ENCODE measurements around the gene SLC6A7.

SLC6A7 gene

DNA sequence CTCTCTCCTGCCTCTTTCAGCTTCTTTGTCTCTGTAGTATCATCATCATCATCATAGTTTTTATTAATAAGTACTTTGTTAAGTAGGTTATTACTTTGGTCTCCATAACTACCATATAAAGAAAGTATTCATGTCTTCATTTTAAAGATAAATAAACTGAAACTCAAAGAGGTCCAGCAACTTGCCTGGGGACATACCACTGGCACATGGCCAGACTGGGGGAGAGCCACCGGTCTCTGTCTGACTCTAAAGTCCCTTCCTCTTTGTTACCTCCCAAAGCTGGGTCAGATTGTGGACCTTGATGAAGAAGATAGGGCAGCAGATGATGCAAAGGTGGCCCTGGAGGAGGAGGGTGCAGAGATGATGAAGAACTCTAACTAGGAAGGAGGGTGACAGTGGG lies 14.8 kb upstream of the SLC6A7 start:
- DNase-seq = no peak

DNA sequence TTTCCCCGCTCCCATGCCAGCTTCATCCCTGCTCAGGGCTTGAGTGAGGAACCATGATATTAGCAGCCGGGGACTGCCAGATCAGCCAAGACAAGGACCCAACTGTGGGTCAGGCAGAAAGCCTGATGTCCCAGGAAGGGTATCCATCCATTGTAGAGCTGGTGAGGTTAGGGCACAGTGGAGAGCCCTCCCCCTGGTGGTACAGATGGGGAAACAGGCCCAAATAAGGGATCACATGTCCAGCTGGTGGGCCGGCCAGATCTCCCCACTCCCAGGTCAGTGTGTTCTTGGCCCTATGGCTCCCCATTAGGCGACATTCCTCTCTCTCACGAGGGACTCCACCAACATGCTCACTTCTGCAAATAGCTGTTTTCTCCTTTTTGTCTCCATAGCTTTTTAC lies 14.3 kb upstream of the SLC6A7 start:
- DNase-seq = peak in 1 of 2 experiments; percentile 29

DNA sequence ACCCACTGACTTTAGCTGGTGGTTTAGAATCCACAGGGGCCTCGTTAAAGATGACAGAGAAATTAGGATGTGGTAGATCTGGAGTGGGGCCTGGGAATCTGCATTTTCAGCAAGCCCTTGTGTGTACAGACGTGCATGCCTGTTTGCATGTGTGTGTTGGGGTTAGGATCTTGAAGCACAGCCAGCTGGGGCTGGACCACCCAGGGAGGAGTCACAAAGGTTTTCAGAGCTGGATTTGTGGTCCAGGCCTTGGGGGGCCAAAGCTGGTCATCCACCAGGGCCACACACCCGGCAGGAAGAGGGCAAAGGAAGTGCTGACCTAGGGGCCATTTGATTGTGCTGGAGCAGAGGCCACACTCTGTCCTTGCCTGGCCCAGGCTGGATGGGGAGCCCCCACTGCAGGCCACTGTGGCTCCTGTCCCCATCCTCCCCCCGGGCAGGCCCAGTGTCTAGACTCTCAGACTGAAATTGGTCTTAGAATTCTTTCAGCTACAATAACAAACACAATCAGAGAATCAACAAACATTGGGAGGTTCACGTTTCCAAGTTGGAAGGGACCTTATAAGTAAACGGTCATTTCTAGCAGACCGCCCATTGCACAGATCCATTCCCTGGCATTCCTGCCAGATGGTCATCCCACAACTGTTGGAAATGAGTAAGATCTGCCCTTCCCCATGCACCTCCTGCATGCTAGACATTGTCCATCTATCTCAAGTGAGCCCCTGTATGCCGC lies 13.0 kb upstream of the SLC6A7 start:
- no peak for DNase-seq

DNA sequence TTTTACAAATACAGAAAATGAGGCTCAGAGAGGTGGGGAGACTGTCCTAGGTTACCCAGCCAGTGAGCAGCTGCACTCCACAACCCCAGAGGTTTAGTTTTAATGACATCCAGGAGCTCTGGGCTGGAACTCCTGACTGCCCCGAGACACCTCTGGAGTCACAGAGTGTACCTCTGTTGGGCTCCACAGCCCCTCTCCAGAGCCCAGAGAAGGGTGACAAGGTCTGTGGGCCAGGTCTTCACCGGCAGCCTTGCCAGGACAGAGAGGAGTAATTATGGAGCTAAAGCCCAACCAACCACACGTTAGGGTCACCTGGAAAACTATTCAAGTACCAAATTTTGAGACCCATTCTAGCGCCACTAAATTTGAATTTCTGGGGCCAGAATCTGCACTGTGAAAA lies 12.1 kb upstream of the SLC6A7 start:
- no peak for DNase-seq

DNA sequence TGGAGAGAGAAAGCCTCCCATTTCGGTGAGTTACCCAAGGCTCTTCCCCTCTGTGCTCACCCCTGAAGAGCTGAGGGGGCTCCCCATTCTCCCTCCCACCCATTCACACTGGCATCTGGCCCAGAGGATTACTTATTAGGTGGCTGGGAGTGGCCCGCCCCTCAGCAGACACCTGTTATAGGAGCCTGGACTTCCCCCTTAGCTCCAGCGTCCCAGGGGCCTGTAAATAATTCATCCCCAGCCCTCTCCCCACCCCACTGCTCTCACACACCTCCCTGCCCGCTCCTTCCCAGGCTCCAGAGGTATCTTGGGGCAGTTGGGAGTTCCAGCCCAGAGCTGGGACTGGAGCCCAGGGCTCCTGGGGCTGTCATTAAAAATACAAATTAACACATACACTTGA lies 11.6 kb upstream of the SLC6A7 start:
- no peak for DNase-seq

DNA sequence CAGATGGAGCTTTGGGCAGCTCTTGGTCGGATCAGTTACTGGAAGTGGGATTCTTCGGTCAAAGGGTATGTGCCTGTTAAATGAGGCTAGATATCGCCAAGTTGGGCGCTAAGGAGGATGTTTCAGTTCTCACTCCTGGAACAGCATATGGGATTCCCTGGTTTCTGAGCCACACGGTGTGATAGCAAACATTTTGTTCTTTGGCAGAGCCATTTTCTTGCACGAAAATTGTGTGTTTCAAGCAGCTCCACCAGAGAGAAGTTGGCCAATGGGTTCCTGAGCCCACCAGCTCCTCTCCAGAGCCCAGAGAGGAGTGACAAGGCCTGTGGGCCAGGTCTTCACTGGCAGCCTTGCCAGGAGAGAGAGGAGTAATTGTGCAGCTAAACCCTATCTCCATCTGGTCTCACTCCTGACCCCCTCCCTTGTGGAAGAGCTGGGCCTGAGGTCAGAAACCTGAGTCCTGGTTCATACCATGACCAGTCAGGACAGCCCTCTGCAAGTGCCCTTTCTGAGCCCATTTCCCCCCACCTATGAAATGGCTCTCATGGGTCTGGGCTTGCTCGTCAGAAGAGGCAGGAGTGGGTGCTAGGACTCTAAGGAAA lies 10.7 kb upstream of the SLC6A7 start:
- DNase-seq = no peak

DNA sequence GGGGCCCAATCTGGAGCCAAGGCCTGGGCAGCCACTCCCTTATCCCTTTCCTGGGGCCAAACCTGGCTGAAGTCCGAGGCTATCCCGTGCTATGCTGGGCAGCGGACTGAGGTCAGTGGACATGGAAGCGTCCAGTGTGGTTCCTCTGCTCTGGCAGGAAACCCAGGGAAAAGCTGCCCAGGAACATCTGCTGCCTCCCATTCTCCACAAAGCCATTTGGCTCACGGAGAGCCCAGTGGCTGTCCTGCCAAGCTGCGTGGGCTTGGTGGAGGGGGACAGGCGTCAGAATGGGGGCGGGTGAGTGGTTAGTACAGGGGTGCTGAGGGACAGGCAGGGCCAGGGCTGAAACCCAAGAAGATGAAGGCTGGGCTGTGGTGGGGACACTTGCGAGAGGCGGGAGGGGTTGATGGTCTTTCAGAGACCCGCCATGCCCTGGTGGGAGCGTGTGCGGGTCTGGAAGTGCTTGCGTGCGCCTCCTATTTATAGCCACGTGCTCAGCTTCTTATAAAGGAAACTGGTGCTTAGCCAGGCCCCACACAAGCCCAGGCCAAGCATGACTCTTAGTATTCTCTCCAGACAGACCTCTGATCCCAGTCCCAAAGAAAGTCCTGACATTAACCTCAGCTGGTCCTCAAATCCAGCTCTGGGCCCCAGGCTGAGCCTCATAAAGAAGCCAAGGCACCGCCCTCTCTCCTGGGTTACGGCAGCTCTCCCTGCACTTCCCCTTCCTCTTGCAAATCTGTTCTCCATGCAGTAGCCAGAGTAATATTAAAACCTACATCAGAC lies 9.4 kb upstream of the SLC6A7 start:
- no peak for DNase-seq

DNA sequence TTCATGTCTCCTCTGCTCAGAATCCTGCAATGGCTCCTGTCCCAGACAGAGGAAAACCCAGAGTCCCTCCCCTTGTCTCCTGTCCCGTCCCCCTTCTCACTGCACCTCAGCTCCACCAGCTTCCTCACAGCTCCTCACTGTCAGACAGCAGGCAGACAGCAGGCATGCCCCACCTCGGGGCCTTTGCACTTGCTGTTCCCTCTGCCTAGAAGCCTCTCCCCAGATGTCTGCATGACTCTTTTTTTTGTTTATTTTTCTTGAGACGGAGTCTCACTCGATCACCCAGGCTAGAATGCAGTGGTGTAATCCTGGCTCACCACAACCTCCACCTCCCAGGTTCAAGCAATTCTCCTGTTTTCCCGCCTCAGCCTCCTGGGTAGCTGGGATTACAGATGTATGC lies 8.8 kb upstream of the SLC6A7 start:
- DNase-seq = no peak

DNA sequence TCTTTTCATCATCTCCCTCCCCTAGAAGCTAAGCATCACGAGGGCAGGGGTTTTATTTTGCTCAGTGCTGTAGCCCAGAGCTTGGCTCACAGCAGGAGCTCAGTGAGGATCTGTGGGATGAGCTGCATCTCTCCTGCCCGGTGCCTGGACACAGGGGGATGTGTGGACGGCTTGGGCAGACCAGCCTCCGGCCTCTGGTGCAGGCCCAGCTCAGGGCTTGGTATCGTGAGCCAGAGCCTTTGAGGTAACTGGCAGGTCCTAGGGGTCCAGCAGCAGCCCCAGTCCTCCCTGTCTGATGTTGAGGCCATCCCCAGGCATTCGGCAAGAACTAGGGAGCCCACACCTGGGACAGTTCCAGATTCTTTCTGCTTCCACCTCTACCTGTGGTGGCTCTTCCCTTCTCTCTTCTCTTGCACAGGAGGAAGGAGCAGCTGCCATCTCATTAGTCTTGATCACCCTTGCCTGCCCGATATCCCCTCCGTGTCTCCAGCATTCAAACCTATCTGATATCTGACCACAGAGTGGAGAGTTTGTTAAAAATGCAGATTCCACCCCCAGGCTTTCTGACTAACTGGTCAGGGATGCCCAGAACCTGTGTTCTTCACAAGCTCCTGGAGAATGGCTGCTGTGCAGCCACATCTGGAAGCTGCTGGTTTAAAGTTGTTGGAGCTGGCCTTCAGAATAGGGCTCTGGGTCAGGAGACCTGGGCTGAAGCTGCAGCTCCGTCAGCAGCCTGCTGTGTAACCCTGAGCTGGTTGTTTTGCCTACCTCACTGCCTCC lies 7.9 kb upstream of the SLC6A7 start:
- no peak for DNase-seq

DNA sequence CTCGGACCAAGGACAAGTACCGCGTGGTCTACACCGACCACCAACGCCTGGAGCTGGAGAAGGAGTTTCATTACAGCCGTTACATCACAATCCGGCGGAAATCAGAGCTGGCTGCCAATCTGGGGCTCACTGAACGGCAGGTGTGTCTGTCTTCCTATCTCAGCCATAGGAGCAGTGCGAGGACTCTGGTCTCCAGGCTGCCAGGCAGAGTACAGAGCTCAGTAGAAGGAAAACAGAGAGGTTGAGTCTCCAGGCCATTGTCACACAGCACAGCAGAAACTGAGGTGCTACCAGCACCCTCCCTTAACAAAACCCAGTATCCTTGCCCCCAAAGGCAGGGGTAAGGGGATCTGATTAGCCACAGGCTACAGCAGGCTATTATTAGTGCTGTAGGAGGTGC lies 7.1 kb upstream of the SLC6A7 start:
- no peak for DNase-seq

DNA sequence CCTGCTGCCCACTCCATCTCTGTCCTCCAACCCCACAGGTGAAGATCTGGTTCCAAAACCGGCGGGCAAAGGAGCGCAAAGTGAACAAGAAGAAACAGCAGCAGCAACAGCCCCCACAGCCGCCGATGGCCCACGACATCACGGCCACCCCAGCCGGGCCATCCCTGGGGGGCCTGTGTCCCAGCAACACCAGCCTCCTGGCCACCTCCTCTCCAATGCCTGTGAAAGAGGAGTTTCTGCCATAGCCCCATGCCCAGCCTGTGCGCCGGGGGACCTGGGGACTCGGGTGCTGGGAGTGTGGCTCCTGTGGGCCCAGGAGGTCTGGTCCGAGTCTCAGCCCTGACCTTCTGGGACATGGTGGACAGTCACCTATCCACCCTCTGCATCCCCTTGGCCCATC lies 6.4 kb upstream of the SLC6A7 start:
- no peak for DNase-seq

DNA sequence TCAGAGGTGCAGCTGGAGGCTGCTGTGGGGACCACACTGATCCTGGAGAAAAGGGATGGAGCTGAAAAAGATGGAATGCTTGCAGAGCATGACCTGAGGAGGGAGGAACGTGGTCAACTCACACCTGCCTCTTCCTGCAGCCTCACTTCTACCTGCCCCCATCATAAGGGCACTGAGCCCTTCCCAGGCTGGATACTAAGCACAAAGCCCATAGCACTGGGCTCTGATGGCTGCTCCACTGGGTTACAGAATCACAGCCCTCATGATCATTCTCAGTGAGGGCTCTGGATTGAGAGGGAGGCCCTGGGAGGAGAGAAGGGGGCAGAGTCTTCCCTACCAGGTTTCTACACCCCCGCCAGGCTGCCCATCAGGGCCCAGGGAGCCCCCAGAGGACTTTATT lies 5.9 kb upstream of the SLC6A7 start:
- DNase-seq = no peak

DNA sequence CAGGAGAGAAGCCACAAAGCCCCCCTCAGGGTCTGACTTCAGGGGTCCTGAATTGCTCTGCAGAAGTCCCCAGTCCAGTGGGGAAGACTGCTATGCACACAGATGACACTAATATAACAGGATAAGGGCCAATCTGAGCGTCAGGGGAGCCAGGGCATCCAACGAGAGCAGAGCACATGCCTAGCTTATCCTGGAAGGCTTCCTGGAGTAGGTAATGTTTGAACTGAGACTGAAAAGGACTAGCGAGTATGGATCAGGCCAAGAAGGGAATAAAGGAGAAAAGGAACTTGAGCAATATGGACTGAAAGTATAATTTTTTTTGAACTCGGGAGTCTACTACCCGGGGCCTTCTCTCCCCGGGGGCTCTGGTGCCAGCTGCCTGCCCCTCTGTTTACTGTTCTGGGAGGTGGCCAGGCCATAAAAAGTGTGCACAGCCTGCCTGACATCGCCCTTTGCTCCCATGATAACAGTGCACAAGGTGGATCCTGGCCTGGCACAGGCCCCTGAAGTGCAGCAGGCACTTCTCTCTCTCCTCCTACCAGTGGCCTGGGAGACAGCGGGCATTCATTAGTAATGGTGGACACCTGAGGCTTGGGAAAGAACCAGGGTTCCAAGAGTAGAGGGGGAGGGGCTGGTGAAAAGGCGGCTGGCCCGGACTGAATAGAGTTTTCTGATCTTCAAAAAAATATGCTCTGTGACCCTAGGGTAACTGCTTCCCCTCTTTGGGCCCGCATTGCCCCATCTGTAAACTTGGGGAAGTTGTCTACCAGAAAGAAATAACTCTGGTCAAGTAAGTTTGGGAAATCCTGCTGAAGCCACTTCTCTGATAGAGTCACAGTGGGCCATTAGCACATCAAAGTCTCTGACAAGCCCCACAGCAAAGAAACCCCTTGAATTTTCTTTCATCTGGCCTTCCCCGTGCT lies 4.6 kb upstream of the SLC6A7 start:
- no peak for DNase-seq

DNA sequence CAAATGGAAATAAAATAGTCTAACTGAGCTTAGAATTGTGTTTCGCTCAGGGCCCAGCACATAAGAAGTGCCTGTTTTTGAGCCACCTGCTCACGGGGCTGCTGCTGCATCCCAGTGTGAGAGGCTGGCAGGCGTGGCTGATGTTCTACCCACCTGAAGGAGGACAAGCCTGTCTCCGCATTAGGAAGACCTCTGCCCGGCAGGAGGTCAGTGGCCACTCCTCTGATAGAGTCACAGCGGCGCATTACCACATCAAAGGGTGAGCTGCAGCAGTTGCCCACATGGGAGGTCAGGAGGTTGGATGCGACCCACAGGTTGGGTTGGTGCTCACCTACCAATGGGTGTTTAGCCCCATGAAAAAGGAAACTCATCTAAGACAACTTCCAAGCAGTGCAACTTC lies 3.7 kb upstream of the SLC6A7 start:
- no peak for DNase-seq

DNA sequence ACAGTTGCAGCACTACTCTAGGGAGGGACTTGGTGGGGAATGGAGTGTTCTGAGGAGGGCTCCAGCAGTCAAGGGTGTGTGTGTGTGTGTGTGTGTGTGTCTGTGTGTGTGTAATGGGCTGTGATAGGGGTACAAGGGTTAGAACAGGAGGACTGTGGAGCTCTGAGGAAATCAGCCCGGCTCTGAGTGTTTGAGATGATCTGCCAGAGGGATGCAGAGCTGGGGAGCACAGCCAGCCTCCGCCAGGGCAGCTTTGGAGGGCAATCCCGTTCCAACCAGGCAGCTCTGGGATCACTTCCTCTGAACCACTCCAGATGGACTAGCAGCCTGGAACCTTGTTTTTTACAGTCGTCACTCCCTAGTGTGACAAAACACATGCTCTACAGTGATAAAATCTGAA lies 3.0 kb upstream of the SLC6A7 start:
- DNase-seq = no peak

DNA sequence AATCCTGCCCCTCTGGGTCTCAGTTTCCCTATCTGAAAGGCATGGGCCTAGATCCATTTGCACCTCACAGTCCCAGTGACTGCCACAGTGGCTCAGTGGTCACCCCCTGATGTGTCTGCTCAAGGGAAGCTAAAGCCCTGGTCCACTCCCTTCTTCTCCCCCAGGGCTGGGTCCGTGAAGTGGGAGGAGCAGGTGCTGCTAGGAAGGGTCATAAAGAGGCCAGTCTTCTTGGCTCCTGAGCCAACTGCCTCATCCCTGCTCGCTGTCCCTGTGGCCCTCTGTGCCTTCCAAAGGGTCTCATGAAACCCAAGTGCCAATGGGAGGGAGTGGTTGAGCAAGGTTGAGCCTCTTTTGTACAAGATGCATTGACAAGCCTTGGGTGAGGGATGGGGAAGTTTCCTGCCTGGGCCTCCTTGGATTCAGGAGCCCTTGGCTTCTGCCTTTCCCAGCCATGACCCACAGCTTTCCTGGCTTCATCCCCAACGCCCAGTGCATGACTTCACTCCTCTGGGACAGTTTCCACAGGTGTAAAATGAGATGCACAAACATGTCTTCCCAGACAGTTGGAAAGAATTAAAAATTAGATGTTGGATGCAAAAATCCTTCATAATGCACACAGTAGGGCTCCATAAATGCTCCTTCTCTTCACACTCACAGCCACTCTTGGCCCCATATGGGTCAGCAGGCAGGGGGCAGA lies 1.6 kb upstream of the SLC6A7 start:
- no peak for DNase-seq

DNA sequence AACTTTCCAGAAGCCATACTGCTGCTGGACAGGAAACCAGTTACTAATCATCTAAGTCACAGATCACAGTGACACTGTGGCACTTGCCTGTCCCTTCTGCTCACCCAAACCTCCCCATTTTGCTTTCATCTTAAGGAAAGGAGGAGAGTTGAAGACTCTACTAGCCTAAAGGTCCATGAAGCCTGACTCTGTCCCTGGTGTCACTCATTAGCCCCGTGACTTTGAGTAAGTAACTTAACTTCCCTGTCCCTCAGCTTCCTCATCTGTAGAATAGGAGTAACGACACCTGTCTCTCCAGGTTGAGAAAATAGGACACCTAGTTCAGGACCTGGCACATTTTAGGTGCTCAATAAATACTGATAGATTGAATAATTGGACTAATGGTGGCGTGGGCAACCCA lies 536 bp upstream of the SLC6A7 start:
- no peak for DNase-seq

DNA sequence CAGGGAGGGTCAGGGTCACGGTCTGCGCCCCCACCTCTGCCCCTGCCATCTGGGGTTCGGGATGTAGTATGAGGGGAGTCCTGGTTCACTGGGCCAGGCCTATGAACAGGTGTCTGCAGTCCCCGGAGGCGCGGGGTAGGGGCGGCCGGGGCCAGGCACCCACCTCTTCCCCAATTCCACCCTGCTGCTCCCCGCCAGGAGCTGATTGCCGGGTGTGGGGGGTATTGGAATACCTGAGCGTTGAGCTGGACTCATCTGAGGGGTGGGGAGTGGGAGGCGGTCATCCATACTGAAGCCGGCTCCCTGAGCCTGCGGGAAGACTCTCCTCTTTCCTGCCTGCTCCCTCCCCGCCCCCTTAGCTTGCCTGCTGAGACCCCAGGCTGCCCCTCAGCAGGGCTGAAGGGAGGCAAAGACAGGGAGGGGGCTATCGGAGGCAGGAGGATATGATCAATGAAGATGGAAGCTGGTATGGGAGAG lies 679 bp downstream of the SLC6A7 start:
- DNase-seq = no peak

DNA sequence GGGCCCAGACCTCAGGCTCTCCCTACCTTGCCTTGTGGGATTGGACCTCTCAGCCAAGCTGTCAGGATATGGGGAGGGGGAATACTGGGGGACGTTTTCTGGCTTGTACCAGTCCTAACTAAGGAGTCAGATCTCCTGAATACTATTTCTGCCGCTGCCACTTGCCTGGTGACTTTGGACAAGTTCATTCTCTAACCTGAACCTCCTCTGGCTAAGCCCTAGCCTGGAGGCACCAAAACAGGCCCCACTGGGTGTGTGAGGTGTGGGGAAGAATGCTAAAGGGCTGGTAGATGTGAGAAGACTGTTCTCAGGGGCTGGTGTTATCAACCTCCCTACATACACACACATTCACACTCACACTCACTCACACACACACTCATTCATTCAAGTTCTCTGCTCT lies 1.1 kb downstream of the SLC6A7 start:
- DNase-seq = no peak

DNA sequence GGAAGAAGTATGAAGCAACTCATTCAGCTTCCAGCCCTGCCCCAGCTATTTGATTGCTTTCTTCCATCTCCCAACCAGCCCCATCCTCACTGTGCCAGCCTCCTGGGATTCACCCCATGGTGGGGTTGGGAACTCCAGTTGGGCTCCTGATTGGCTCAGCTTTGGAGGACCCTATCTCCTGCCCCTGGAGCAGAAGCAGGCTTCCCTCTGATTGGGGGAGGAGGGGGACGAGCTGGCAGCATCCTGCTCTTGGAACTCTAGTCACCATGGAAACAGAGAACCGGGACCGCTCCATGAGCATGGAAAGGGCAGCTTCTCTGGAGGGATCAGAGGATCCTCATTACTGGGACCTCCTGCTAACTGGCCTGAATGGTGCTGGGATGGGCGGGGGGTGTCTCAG lies 2.6 kb downstream of the SLC6A7 start:
- DNase-seq = no peak

DNA sequence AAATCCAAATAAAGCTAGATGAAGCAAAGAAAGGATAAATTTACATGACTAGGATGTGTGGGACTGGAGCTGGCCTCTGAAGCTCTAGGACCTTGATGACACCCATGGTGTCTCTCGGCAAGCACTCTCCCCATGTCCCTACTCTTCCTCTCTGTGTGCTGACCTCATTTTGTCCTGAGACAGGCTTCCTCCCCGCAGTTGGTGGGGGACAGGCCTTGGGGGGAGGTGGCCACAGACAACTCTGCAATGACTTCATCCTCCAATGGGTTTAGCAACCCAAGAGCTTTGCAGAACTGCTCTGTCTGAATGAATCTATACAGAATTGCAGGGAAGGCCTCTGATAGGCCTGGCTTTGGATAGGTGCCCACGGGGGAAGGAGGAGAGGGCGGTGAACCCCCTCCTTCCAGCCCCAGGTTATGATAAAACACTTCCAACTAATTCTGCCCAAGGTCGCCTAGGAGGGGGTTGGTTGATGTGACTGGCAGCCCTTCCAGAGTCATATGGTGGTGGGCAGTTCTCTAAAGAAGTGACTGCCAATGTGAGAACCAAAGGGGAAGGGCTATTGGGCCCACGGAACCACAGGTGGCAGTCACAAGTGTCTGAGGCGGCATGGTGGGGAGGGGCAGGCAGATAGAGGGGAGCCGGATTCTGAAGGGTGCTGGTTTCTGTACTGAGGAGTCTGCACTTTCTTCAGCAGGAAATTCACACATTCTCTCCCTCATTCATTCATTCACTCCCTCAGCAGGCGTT lies 6.0 kb downstream of the SLC6A7 start:
- DNase-seq = no peak

Measured in SW 1271 (cell line).